SK-N-MC (cell line): ENCODE results near the gene ELMOD2.

Experiments used
- EZH2 ChIP-seq: fragments of 200-600 bp; sonication (generic); IDR thresholded peaks from one replicate; pipeline ENCODE4 v1.6.1; 2017; ENCODE audit warnings: antibody characterized with exemption
- FOXP2 ChIP-seq: optimal IDR thresholded peaks from 2 replicates; pipeline ENCODE3; 2011; ENCODE audit warnings: mild to moderate bottlenecking, moderate library complexity; ENCODE audit not compliant: insufficient read depth; ENCODE audit errors: extremely low read length, control extremely low read depth

DNA sequence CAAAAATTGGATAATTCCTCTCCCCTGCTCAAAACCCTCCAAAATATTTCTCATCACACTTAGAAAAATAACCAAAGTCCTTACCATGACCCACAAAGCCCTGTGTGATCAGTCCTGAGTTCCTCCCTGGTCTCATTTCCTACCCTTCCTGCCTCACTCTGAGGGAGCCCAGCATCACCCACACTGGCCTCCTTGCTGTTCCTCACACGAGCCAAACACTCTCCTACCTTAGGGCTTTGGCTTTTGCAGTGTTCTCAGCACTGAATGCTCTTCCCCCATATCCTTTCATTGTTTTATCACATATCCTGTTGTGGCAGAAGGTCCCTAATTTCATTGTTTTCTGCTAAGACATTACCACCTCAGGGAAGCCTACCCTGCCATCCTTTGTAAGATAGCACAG lies 38.0 kb upstream of the ELMOD2 start:
- no peak for TF ChIP-seq EZH2
- TF ChIP-seq FOXP2: no peak
